ENCODE data around the gene HS6ST1. TPM values are rescaled to one million over a fixed set of nuclear protein-coding genes. Genes with fewer than 3 reads are reported as not detected.
"Not testable (repeated sequence)": the region's sequence is repeated elsewhere in the genome, so short reads cannot be mapped to it uniquely, and the experiment has no call there.

Gene HS6ST1
- total RNA-seq, 2 experiments from 2014 or later: 16.1 to 17.4 TPM

GRCh38 chr2:128259585-128259984 is 59.1 kb downstream of the HS6ST1 start:
- H3K4me3 Mint-ChIP-seq: no peak overlapping the region
- no peaks in the 10 kb centered on the region for H3K27me3 Mint-ChIP-seq
- H3K36me3 Mint-ChIP-seq: no peaks in the 10 kb centered on the region
- no peaks in the 10 kb centered on the region for H3K4me1 Mint-ChIP-seq
- H3K9me3 Mint-ChIP-seq: no peaks in the 10 kb centered on the region
- H3K27ac Mint-ChIP-seq: no peak overlapping the region
- DNase-seq: no peak

GRCh38 chr2:128258218-128258617 is 60.5 kb downstream of the HS6ST1 start:
- Mint-ChIP-seq H3K4me1 (no peaks in the 10 kb centered on the region), H3K27me3 (no peaks in the 10 kb centered on the region), H3K9me3 (no peaks in the 10 kb centered on the region), H3K36me3 (no peaks in the 10 kb centered on the region), H3K27ac (no peak overlapping the region), H3K4me3 (no peak overlapping the region)
- DNase-seq: no peak

GRCh38 chr2:128252501-128252900 is 66.2 kb downstream of the HS6ST1 start:
- no peak for DNase-seq
- Mint-ChIP-seq H3K27me3 (no peaks in the 10 kb centered on the region), H3K4me1 (no peaks in the 10 kb centered on the region), H3K27ac (no peak overlapping the region), H3K4me3 (no peak overlapping the region), H3K9me3 (no peaks in the 10 kb centered on the region), H3K36me3 (no peaks in the 10 kb centered on the region)

GRCh38 chr2:128252086-128252485 is 66.6 kb downstream of the HS6ST1 start:
- H3K4me1 Mint-ChIP-seq, H3K36me3 Mint-ChIP-seq, H3K9me3 Mint-ChIP-seq, DNase-seq, H3K4me3 Mint-ChIP-seq, H3K27me3 Mint-ChIP-seq, H3K27ac Mint-ChIP-seq: not testable (repeated sequence)

GRCh38 chr2:128250229-128251025 is 68.2 kb downstream of the HS6ST1 start:
- Mint-ChIP-seq H3K4me3 (no peak overlapping the region), H3K27me3 (no peaks in the 10 kb centered on the region), H3K27ac (no peak overlapping the region), H3K9me3 (no peaks in the 10 kb centered on the region), H3K4me1 (peaks cover 12% of the 10 kb centered on the region), H3K36me3 (no peaks in the 10 kb centered on the region)
- no peak for DNase-seq

GRCh38 chr2:128249555-128249954 is 69.1 kb downstream of the HS6ST1 start:
- Mint-ChIP-seq H3K27ac (no peak overlapping the region), H3K36me3 (no peaks in the 10 kb centered on the region), H3K9me3 (no peaks in the 10 kb centered on the region), H3K4me1 (peaks cover 12% of the 10 kb centered on the region), H3K27me3 (no peaks in the 10 kb centered on the region), H3K4me3 (no peak overlapping the region)
- DNase-seq: no peak

GRCh38 chr2:128245813-128246212 is 72.9 kb downstream of the HS6ST1 start:
- Mint-ChIP-seq H3K27ac (no peak overlapping the region), H3K9me3 (no peaks in the 10 kb centered on the region), H3K4me1 (peaks cover 12% of the 10 kb centered on the region), H3K4me3 (no peak overlapping the region), H3K36me3 (no peaks in the 10 kb centered on the region), H3K27me3 (no peaks in the 10 kb centered on the region)
- DNase-seq: no peak

- Mint-ChIP-seq H3K4me1 (peaks cover 10% of the 10 kb centered on the region), H3K27ac (no peak overlapping the region), H3K4me3 (no peak overlapping the region), H3K36me3 (no peaks in the 10 kb centered on the region), H3K27me3 (no peaks in the 10 kb centered on the region), H3K9me3 (no peaks in the 10 kb centered on the region)
- DNase-seq: no peak
Measured at GRCh38 chr2:128241896-128242295, 76.8 kb downstream of the HS6ST1 start.

GRCh38 chr2:128237911-128238697 is 80.6 kb downstream of the HS6ST1 start:
- Mint-ChIP-seq H3K36me3 (no peaks in the 10 kb centered on the region), H3K27ac (no peak overlapping the region), H3K4me3 (no peak overlapping the region), H3K4me1 (no peaks in the 10 kb centered on the region), H3K27me3 (no peaks in the 10 kb centered on the region), H3K9me3 (no peaks in the 10 kb centered on the region)
- DNase-seq: no peak

GRCh38 chr2:128237081-128237534 is 81.6 kb downstream of the HS6ST1 start:
- H3K9me3 Mint-ChIP-seq: no peaks in the 10 kb centered on the region
- peaks cover 4% of the 10 kb centered on the region for H3K27me3 Mint-ChIP-seq
- H3K36me3 Mint-ChIP-seq: no peaks in the 10 kb centered on the region
- no peak overlapping the region for H3K4me3 Mint-ChIP-seq
- no peak overlapping the region for H3K27ac Mint-ChIP-seq
- peaks cover 2% of the 10 kb centered on the region for H3K4me1 Mint-ChIP-seq
- no peak for DNase-seq

GRCh38 chr2:128236491-128237035 is 82.1 kb downstream of the HS6ST1 start:
- no peaks in the 10 kb centered on the region for H3K9me3 Mint-ChIP-seq
- H3K4me3 Mint-ChIP-seq: no peak overlapping the region
- H3K27ac Mint-ChIP-seq: no peak overlapping the region
- H3K27me3 Mint-ChIP-seq: peaks cover 4% of the 10 kb centered on the region
- H3K4me1 Mint-ChIP-seq: peaks cover 2% of the 10 kb centered on the region
- DNase-seq: no peak
- no peaks in the 10 kb centered on the region for H3K36me3 Mint-ChIP-seq

GRCh38 chr2:128235581-128235980 is 83.1 kb downstream of the HS6ST1 start:
- H3K36me3 Mint-ChIP-seq: no peaks in the 10 kb centered on the region
- peaks cover 2% of the 10 kb centered on the region for H3K4me1 Mint-ChIP-seq
- H3K9me3 Mint-ChIP-seq: no peaks in the 10 kb centered on the region
- no peak overlapping the region for H3K4me3 Mint-ChIP-seq
- H3K27me3 Mint-ChIP-seq: peaks cover 4% of the 10 kb centered on the region
- no peak overlapping the region for H3K27ac Mint-ChIP-seq
- no peak for DNase-seq

- no peaks in the 10 kb centered on the region for H3K36me3 Mint-ChIP-seq
- DNase-seq: no peak
- peaks cover 4% of the 10 kb centered on the region for H3K27me3 Mint-ChIP-seq
- H3K4me1 Mint-ChIP-seq: peaks cover 2% of the 10 kb centered on the region
- H3K4me3 Mint-ChIP-seq: no peak overlapping the region
- no peak overlapping the region for H3K27ac Mint-ChIP-seq
- H3K9me3 Mint-ChIP-seq: no peaks in the 10 kb centered on the region
Measured at GRCh38 chr2:128234613-128235012, 84.1 kb downstream of the HS6ST1 start.

GRCh38 chr2:128233790-128234395 is 84.8 kb downstream of the HS6ST1 start:
- no peak for DNase-seq
- H3K4me1 Mint-ChIP-seq: peaks cover 2% of the 10 kb centered on the region
- H3K27me3 Mint-ChIP-seq: peaks cover 4% of the 10 kb centered on the region
- H3K4me3 Mint-ChIP-seq: peak overlapping the region; percentile 73
- H3K27ac Mint-ChIP-seq: no peak overlapping the region
- H3K9me3 Mint-ChIP-seq: no peaks in the 10 kb centered on the region
- H3K36me3 Mint-ChIP-seq: no peaks in the 10 kb centered on the region

Measured in activated naive CD8-positive, alpha-beta T cell treated with anti-CD3 and anti-CD28 coated beads for 36 hours (primary cell).